CD4-positive, alpha-beta T cell treated with Interferon alpha-2 for 1 hour (primary cell): ENCODE data around the gene PITPNC1.
A peak's percentile ranks its signal among the peaks of the same experiment; 100 is the strongest.
"Not testable (repeated sequence)": the region's sequence is repeated elsewhere in the genome, so short reads cannot be mapped to it uniquely, and the experiment has no call there.

Source experiments
- DNase-seq, 2 donors: peaks; one replicate each; pipeline ENCODE4 v3.0.0-alpha.2; 2020 to 2022

PITPNC1 gene

GRCh38 chr17:67700037-67700724, 323.1 kb downstream of the PITPNC1 start:
- DNase-seq, result no peak

- no peak for DNase-seq
Observed at GRCh38 chr17:67700725-67701119, 323.6 kb downstream of the PITPNC1 start.

- DNase-seq, result not testable (repeated sequence)
Observed at GRCh38 chr17:67702861-67703260, 325.8 kb downstream of the PITPNC1 start.

- no peak for DNase-seq
Observed at GRCh38 chr17:67707442-67707841, 330.4 kb downstream of the PITPNC1 start.

- no peak for DNase-seq
Observed at GRCh38 chr17:67708378-67708777, 331.3 kb downstream of the PITPNC1 start.

- no peak for DNase-seq
Observed at GRCh38 chr17:67711916-67712315, 334.8 kb downstream of the PITPNC1 start.

- no peak for DNase-seq
Observed at GRCh38 chr17:67712375-67712774, 335.3 kb downstream of the PITPNC1 start.

GRCh38 chr17:67713169-67713568, 336.1 kb downstream of the PITPNC1 start:
- DNase-seq, result no peak

GRCh38 chr17:67716405-67716798, 339.3 kb downstream of the PITPNC1 start:
- no peak for DNase-seq

GRCh38 chr17:67717192-67717623, 340.1 kb downstream of the PITPNC1 start:
- peak in 1 of 2 donors; percentile 46 for DNase-seq

- peak; percentile 99 to 100 for DNase-seq
Observed at GRCh38 chr17:67717624-67718324, 340.7 kb downstream of the PITPNC1 start, which contains the start of gene NOL11. TSS of gene NOL11 (plus strand) at chr17:67717936. CDS start at chr17:67717948, 12 bp downstream.

- DNase-seq, result peak; percentile 3 to 59
Observed at GRCh38 chr17:67718325-67718941, 341.4 kb downstream of the PITPNC1 start.

- DNase-seq, result peak; percentile 28 to 53
Observed at GRCh38 chr17:67725373-67725791, 348.3 kb downstream of the PITPNC1 start.

GRCh38 chr17:67725807-67726206, 348.7 kb downstream of the PITPNC1 start:
- DNase-seq, result no peak

GRCh38 chr17:67727152-67728039, 350.3 kb downstream of the PITPNC1 start:
- DNase-seq, result not testable (repeated sequence)

- DNase-seq, result no peak
Observed at GRCh38 chr17:67729903-67730302, 352.8 kb downstream of the PITPNC1 start.

GRCh38 chr17:67730731-67731130, 353.6 kb downstream of the PITPNC1 start:
- no peak for DNase-seq

- no peak for DNase-seq
Observed at GRCh38 chr17:67733449-67733848, 356.4 kb downstream of the PITPNC1 start.

GRCh38 chr17:67737145-67737544, 360.1 kb downstream of the PITPNC1 start:
- DNase-seq, result no peak

GRCh38 chr17:67742025-67742424, 364.9 kb downstream of the PITPNC1 start:
- no peak for DNase-seq
